Karpas-422 (cell line): Measurements from ENCODE around the gene MOB3A. TPM values are rescaled to one million over a fixed set of nuclear protein-coding genes. Genes with fewer than 3 reads are reported as not detected.

Experiments
- DNase-seq: peaks from one replicate; pipeline ENCODE4 v3.0.0-alpha.2; 2015
- H2AFZ ChIP-seq: fragments of 200-600 bp; sonication (generic); 2 replicates; pipeline ENCODE4 v1.6.1; 2014; ENCODE audit warnings: antibody characterized with exemption, low read length, mixed read lengths
- H3K27ac ChIP-seq: fragments of 200-600 bp; sonication (generic); 2 replicates; pipeline ENCODE4 v1.5.1; 2014; ENCODE audit warnings: mild to moderate bottlenecking, low read length, moderate library complexity
- H3K27me3 ChIP-seq: fragments of 200-600 bp; sonication (generic); 2 replicates; pipeline ENCODE4 v1.6.1; 2014; ENCODE audit warnings: low read length, mixed read lengths
- H3K36me3 ChIP-seq: fragments of 200-600 bp; sonication (generic); 2 replicates; pipeline ENCODE4 v1.6.1; 2014; ENCODE audit warnings: low read length, mixed read lengths; ENCODE audit not compliant: insufficient read depth
- H3K4me1 ChIP-seq: fragments of 200-600 bp; sonication (generic); 2 replicates; pipeline ENCODE4 v1.6.1; 2014; ENCODE audit warnings: mild to moderate bottlenecking, low read length, mixed read lengths
- H3K4me2 ChIP-seq: fragments of 200-600 bp; sonication (generic); 2 replicates; pipeline ENCODE4 v1.6.1; 2014; ENCODE audit warnings: low read length, low read depth, mild to moderate bottlenecking; ENCODE audit not compliant: poor library complexity, severe bottlenecking
- H3K4me3 ChIP-seq: fragments of 200-600 bp; sonication (generic); 2 replicates; pipeline ENCODE4 v1.5.1; 2014; ENCODE audit warnings: mild to moderate bottlenecking, antibody characterized with exemption, low read length, mixed read lengths
- H3K79me2 ChIP-seq: fragments of 200-600 bp; sonication (generic); 2 replicates; pipeline ENCODE4 v1.6.1; 2014; ENCODE audit warnings: mild to moderate bottlenecking, low read length, mixed read lengths
- H3K9ac ChIP-seq: fragments of 200-600 bp; sonication (generic); 2 replicates; pipeline ENCODE4 v1.6.0; 2014; ENCODE audit warnings: low read length
- H3K9me2 ChIP-seq: fragments of 200-600 bp; sonication (generic), shearing (Covaris generic); replicated peaks from 2 replicates; pipeline ENCODE4 v1.6.0; 2014; ENCODE audit warnings: mild to moderate bottlenecking, low read length, moderate library complexity; ENCODE audit not compliant: insufficient read depth
- H3K9me3 ChIP-seq: fragments of 300-700, 200-600 bp; sonication (generic); 2 replicates; pipeline ENCODE4 v1.6.1; 2014; ENCODE audit warnings: low read length, mixed read lengths
- H4K20me1 ChIP-seq: fragments of 200-600 bp; sonication (generic); 2 replicates; pipeline ENCODE4 v1.6.1; 2014; ENCODE audit warnings: mild to moderate bottlenecking, antibody characterized with exemption, low read length, low read depth; ENCODE audit not compliant: insufficient read depth
- total RNA-seq: library from RNA; depleted of rRNA; stranded (reverse); fragments of >200 nt; shearing (Covaris generic); gene quantifications from 2 replicates; pipeline ENCODE4 v1.2.3, GENCODE V29; 2014; ENCODE audit warnings: low replicate concordance

The MOB3A gene
- total RNA-seq, 1 experiment from 2014 or later, result 153 TPM

DNA sequence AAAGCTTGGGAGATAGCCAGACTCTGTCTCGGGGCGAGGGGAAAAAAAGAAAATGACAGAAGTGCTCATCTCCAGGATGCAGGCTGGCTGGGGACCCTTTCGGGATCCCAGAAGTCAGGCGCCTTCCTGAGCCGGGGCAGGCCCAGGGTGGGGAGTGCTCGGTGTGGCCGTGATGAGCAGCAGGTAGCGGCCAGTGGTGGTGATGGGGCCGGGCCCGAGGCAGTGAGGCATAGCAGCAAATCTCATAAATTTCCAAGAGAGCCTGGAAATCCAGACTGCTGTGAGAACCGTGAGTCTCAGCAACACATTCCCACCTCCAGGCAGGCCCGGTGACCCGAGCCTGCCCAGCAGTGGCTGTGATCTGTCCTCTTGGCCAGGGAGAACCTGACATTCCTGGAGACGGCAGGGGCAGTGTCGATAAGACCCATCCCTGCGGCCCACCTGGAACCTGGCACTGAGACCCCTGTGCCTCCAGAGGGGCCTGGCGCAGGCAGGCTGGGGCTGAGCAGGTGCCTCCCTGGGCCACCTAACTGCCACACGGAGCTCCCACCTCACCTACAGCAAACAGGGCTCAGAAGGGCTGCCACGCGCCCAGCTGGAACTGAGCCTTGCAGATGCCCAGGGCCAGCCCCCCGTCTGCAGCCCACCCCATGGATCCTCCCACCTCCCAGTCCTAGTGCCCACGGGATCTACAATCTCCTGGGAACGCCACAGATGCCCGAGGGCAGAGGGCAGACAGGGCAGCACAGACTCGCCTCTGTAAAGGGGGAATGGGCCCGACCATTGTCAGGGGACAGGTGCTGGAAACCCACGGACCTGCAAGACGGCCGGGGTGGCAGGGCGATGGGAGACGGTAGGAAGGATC lies 24.0 kb upstream of the MOB3A start:
- peaks cover 7% of the 10 kb centered on the region; the same call in 1 of the 2 replicates for H3K36me3 ChIP-seq

DNA sequence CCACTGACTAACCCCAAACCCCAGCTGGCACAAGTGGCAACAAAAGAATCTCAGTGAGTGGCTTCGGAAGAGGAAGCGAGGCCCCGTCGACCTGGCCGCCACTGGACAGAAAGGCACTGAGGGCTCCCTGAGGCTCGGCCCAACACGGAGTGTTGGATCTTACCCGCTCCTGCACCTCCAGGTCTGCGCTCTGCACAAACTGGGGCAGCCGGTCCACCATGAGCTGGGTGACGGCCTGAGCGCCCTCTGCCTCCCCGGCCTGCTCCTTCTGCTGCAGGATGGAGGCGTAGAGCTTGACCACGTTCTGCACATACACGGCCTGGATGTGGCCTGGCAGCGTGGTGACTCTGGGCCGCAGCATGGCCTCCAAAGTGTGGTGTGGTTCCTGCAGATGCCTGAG lies 22.3 kb upstream of the MOB3A start:
- Histone ChIP-seq H3K27ac (no peak overlapping the region), H3K79me2 (no peaks in the 10 kb centered on the region), H4K20me1 (no peaks in the 10 kb centered on the region), H3K9me2 (no peaks in the 10 kb centered on the region), H3K9me3 (no peaks in the 10 kb centered on the region), H3K9ac (no peak overlapping the region), H3K4me2 (no peak overlapping the region), H2AFZ (no peak overlapping the region), H3K36me3 (peaks cover 7% of the 10 kb centered on the region; the same call in 1 of the 2 replicates), H3K27me3 (no peaks in the 10 kb centered on the region), H3K4me1 (no peaks in the 10 kb centered on the region), H3K4me3 (no peak overlapping the region)
- DNase-seq, result no peak

More for the DNA sequence above, 24.0 kb upstream of the MOB3A start:
- H3K4me2 ChIP-seq, result no peak overlapping the region
- no peaks in the 10 kb centered on the region for H3K9me2 ChIP-seq
- H3K9me3 ChIP-seq, result no peaks in the 10 kb centered on the region
- H3K27me3 ChIP-seq, result no peaks in the 10 kb centered on the region
- no peak overlapping the region for H3K27ac ChIP-seq
- DNase-seq, result no peak
- H4K20me1 ChIP-seq, result no peaks in the 10 kb centered on the region
- no peak overlapping the region for H2AFZ ChIP-seq
- H3K4me1 ChIP-seq, result no peaks in the 10 kb centered on the region
- H3K79me2 ChIP-seq, result no peaks in the 10 kb centered on the region
- H3K4me3 ChIP-seq, result no peak overlapping the region
- no peak overlapping the region for H3K9ac ChIP-seq

DNA sequence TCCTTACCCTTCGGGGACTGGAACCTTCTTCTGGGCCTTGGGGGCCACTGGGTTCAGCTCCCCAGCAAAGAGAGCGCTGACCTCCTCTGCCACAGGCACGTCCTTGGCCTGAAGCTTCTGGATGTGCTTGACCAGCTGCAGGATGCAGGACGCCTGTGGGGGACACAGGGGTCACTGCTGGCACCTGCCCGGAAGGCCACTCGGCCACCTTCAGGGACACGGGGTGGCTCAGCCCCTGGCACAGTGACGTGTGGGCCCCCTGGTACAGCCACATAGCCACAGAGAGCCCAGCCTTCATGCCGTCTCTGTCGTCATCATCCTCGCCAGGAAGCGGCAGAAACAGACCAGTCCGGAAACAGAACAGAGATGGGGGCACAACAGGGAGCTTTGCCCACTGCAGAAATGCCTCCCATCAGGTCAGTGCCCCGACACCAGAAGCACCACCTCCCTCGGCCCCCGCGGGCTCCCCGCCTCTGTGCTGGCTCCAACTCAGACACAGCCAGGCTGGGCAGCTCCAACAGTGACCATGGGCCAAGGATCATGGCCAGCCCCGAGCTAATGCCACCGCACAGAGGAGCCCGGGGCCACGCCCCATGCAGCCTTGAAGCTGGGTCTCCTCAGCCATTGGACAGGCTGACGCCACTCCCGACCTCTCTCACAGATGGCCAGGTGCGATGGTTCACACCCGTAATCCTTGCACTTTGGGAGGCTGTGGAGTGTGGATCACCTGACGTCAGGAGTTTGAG lies 21.3 kb upstream of the MOB3A start:
- Histone ChIP-seq H3K4me2 (no peak overlapping the region), H3K27me3 (no peaks in the 10 kb centered on the region), H3K9me2 (no peaks in the 10 kb centered on the region), H2AFZ (no peak overlapping the region), H3K9me3 (no peaks in the 10 kb centered on the region), H3K4me3 (no peak overlapping the region), H3K4me1 (no peaks in the 10 kb centered on the region), H3K27ac (no peak overlapping the region), H4K20me1 (no peaks in the 10 kb centered on the region), H3K9ac (no peak overlapping the region), H3K79me2 (no peaks in the 10 kb centered on the region), H3K36me3 (peaks cover 8% of the 10 kb centered on the region; the same call in 1 of the 2 replicates)
- no peak for DNase-seq

DNA sequence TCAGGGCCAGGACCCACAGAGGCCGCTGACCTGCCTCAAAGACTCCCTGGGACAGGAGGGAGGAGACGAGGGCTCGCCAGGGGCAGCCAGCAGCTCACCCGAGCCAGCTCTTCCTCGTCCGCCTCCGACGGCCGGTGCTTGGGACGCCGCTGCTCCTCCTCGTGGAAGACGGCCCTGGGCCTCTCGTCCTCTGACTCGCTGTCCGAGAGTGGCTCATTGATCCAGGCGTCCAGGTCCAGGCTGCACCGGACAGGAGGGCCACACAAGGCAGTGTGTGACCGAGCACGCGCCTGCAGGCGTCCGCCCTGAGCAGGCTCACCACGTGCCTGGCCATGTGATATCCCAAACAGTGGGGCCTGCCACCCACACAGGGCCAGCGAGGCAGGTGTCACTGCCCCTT lies 20.4 kb upstream of the MOB3A start:
- Histone ChIP-seq H4K20me1 (no peaks in the 10 kb centered on the region), H3K4me2 (no peak overlapping the region), H3K36me3 (peaks cover 12% of the 10 kb centered on the region), H3K9ac (no peak overlapping the region), H3K27me3 (no peaks in the 10 kb centered on the region), H3K79me2 (no peaks in the 10 kb centered on the region), H3K4me3 (no peak overlapping the region), H3K9me2 (no peaks in the 10 kb centered on the region), H3K27ac (no peak overlapping the region), H3K4me1 (no peaks in the 10 kb centered on the region), H2AFZ (no peak overlapping the region), H3K9me3 (no peaks in the 10 kb centered on the region)
- DNase-seq, result no peak

DNA sequence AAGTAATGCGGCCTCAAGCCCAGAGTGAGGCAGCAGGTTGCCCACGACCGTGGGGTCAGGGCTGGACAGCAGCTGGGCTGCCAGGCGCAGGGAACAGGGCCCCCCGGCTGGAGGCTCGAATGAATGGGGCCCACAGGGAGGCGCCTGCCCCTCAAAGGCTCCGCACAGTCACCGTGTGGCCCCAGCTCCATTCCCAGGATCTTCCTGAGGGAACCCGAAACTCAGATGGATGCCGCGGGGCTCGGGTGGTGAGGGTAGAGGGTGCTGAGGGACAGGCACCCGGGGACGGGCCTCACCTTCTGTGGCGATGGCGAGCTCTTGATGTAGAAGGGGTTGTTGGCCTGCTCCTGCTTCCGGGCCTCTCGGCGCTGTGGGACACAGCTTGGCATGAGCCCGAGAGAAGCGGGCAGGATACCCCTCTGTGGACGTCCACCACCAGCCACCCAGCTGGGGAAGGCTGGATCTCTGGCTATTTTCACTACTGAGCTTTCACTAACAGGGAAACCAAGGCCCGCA lies 19.8 kb upstream of the MOB3A start:
- Histone ChIP-seq H3K9me2 (no peaks in the 10 kb centered on the region), H3K27ac (no peak overlapping the region), H3K4me3 (no peak overlapping the region), H4K20me1 (no peaks in the 10 kb centered on the region), H3K4me2 (no peak overlapping the region), H3K9ac (no peak overlapping the region), H2AFZ (no peak overlapping the region), H3K27me3 (no peaks in the 10 kb centered on the region), H3K36me3 (peaks cover 9% of the 10 kb centered on the region; the same call in 1 of the 2 replicates), H3K79me2 (no peaks in the 10 kb centered on the region), H3K4me1 (no peaks in the 10 kb centered on the region), H3K9me3 (no peaks in the 10 kb centered on the region)
- DNase-seq, result no peak

DNA sequence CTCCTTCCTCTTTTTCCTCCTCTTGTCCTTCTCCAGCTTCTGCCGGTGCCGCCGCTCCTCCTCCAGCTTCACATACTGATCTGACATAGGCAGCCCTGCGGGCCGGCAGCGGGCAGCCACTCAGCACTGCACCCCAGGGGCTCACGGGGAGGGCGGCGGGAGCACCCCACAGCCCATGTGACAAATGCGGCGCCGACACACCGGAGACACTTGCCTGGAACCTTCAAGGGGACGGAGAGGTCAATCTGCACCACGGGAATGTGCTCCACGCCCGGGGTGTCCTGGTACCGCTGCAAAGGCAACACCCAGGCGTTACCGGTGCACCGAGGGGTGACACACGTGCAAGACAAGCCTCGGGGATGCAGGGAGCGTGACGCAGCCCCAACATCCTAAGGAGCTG lies 19.2 kb upstream of the MOB3A start:
- no peak overlapping the region for H3K4me3 ChIP-seq
- H3K27ac ChIP-seq, result no peak overlapping the region
- no peaks in the 10 kb centered on the region for H3K27me3 ChIP-seq
- no peaks in the 10 kb centered on the region for H4K20me1 ChIP-seq
- peaks cover 12% of the 10 kb centered on the region for H3K36me3 ChIP-seq
- H3K4me2 ChIP-seq, result no peak overlapping the region
- H3K9me2 ChIP-seq, result no peaks in the 10 kb centered on the region
- no peaks in the 10 kb centered on the region for H3K9me3 ChIP-seq
- no peak overlapping the region for H2AFZ ChIP-seq
- H3K9ac ChIP-seq, result no peak overlapping the region
- no peaks in the 10 kb centered on the region for H3K79me2 ChIP-seq
- no peak for DNase-seq
- no peaks in the 10 kb centered on the region for H3K4me1 ChIP-seq

DNA sequence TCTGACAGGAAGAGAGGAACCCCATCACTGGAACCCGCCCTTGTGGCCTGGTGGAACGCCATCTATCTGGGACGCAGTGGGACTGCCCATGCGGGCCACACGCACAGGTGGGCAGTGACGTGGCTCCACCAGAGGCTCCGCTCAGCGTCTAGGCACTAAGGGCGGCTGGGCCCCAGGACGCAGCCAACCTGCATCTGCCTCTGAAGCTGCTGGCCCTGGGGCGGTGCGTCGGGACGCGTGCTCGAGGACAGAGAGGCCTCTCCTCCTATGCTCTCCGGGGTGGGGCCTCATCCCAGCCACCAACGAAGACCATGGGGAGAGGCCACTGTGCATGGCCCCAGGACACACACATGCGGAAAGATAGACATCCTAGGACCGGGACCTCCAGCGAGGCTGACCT lies 18.7 kb upstream of the MOB3A start:
- no peak for DNase-seq
- Histone ChIP-seq H3K4me2 (no peak overlapping the region), H3K27me3 (no peaks in the 10 kb centered on the region), H3K79me2 (no peaks in the 10 kb centered on the region), H3K9ac (no peak overlapping the region), H2AFZ (no peak overlapping the region), H3K9me3 (no peaks in the 10 kb centered on the region), H3K9me2 (no peaks in the 10 kb centered on the region), H3K4me3 (no peak overlapping the region), H3K36me3 (peaks cover 17% of the 10 kb centered on the region), H3K4me1 (no peaks in the 10 kb centered on the region), H3K27ac (no peak overlapping the region), H4K20me1 (no peaks in the 10 kb centered on the region)

DNA sequence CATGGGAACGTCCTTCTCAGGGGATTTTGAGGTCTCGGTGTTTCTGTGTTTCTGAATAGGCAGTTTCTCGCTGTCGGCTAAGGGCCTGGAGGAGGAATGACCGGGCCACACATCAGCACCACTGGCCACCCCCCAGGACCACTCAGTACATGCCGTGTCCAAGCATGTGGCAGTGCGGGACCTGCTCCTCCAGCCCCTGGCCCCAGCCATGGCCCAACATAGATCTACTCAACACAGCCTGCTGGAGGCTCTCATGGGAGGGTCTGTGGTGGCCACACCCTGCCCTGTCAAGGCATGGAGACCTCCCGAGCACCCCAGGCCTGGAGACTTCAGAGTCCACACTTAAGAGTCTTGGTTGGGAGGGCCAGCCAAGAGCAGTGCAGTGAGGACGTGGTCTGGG lies 18.1 kb upstream of the MOB3A start:
- DNase-seq, result no peak
- no peaks in the 10 kb centered on the region for H3K79me2 ChIP-seq
- peaks cover 17% of the 10 kb centered on the region for H3K36me3 ChIP-seq
- no peaks in the 10 kb centered on the region for H3K4me1 ChIP-seq
- H3K9me2 ChIP-seq, result no peaks in the 10 kb centered on the region
- no peak overlapping the region for H3K4me3 ChIP-seq
- H3K9ac ChIP-seq, result no peak overlapping the region
- no peaks in the 10 kb centered on the region for H3K9me3 ChIP-seq
- no peaks in the 10 kb centered on the region for H4K20me1 ChIP-seq
- no peak overlapping the region for H3K27ac ChIP-seq
- H2AFZ ChIP-seq, result no peak overlapping the region
- no peak overlapping the region for H3K4me2 ChIP-seq
- no peaks in the 10 kb centered on the region for H3K27me3 ChIP-seq
